NCI-H226 (cell line): Measurements from ENCODE around the gene TAF13.

Experiments
- DNase-seq: peaks from one replicate; pipeline ENCODE4 v3.0.0-alpha.2; 2015

TAF13 gene, protein sequence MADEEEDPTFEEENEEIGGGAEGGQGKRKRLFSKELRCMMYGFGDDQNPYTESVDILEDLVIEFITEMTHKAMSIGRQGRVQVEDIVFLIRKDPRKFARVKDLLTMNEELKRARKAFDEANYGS

DNA sequence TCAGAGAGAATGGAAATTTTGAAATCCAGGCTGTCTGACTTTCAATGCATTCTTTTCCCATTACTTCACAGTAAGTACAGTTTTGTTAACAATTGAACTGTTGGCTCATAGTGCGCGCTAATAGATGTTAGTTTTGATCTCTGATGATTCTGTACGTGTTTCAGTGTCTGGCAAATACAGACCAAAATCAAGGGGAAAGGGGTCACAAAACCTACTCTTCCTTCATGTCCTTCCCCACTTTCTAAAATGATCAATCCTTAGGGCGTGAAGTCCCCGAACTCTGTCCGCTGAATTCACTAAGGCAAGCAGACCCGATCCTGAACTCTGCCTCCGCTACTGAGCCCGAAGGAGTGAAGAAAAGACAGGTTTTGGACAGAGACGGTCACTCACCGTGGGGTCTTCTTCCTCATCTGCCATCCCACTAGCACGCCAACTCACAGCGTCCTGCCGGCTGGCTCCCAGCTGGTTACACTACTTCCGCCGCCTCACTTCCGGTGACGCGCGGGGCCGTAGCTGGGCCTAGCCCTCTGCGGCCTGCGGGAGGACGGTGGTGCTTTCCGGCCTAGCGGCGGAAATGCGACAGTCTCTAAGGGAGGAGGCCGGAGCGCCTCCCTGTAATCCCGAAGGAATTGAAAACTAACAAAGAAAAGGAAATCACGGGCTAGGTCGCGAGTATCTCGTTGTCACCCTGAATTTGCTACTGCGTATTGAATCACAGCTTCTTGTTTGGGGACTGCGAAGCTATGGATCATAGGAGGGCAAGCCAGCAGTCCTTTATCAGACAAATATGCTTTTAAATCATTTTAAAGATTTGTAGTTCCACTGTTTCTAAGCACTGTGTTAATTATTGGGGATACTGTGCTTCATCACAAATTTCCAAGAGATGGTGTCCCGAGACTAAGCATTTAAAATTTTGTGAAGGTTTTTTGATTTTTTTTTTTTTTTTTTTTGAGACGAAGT lies at the start of gene TAF13:
Gene TAF13, minus strand, starts transcription at position 473 of the 960 bp plus-strand sequence. Its CDS starts 56 bp downstream, at position 417.
- DNase-seq = peak; percentile 98

DNA sequence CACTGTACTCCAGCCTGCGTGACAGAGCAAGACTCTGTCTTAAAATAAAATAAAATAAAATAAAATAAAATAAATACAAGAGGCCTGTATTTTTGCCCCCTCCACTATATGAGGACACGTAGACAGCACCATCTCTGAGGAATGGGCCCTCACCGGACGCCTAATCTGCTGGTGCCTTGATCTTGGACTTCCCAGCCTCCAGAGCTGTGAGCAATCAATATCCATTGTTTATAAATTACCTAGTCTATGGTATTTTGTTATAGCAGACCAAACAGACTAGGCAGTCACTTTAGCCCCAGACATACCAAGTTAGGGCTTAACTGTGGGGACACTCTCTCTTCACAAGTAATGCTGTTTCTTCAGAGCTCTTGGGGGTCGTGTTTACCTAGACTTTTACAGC lies 44.6 kb upstream of the TAF13 start:
- no peak for DNase-seq

DNA sequence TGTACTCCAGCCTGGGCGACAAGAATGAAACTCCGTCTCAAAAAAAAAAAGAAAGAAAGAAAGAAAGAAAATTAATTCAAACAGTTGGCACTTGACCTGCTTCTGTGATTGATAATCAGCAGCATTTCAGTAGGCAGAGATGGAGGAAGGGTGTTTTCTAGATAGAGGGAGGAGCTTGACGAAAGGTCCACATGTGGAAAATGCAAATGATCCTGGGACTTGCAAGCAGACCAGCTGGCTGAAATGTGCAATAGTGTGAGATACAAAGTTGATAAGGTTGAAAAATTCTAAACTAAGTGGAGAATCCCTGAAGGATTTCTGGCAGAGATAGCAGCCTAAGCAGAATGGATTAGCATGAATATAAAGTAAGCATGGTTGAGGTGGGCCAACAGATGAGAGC lies 42.3 kb upstream of the TAF13 start:
- no peak for DNase-seq

DNA sequence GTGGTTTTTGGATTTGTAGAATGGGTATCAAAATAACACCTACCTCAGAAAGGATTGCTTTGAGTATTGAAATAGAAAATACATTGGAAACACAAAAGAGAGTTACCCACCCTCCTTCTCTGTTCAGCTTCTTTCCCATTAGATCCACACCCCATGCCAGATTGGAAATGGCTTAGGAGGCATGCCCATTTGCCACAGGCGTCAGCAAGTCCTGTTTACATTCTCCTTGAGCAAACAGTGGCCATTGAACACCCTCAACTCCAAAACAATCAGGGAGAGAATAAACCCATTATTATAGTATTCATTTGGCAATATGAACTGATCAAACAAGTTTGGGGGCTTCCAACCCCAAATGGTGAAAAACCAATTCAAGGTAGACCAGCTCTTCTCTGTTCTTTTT lies 40.5 kb upstream of the TAF13 start:
- no peak for DNase-seq

DNA sequence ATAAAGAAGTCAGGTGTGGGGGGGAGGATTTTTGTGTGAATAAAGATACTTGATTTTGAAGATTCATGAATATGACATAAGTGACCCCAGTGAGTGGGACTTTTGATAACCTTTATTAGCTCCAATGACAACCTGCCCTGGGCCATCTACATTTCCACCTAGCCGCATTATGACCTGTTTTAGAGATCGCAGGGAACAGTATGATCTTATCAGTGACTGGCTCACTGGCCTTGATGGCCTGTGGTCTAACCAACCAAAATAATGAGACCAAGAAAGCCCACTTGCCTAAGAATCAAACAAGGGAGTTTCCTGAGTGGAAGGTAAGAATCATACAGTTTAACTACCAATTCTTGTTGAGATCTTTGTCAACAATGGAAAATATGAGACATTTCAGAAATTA lies 39.9 kb upstream of the TAF13 start:
- no peak for DNase-seq

DNA sequence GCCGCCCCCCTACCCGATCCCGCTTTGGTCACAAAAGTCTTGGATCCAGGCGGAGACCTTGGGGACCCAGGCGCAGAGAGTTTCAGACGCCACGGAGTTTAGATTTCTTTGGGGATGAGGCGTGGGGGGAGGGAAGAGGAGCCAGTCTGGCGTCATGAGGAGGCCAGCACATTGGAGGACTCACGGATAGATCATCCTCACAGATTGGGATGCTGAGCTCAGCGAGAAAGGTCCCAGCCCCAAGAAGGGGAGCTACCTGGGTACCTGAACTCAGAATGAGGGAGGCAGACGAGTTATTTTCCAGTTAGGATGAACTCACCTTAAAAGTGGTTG lies 38.5 kb upstream of the TAF13 start:
- no peak for DNase-seq

DNA sequence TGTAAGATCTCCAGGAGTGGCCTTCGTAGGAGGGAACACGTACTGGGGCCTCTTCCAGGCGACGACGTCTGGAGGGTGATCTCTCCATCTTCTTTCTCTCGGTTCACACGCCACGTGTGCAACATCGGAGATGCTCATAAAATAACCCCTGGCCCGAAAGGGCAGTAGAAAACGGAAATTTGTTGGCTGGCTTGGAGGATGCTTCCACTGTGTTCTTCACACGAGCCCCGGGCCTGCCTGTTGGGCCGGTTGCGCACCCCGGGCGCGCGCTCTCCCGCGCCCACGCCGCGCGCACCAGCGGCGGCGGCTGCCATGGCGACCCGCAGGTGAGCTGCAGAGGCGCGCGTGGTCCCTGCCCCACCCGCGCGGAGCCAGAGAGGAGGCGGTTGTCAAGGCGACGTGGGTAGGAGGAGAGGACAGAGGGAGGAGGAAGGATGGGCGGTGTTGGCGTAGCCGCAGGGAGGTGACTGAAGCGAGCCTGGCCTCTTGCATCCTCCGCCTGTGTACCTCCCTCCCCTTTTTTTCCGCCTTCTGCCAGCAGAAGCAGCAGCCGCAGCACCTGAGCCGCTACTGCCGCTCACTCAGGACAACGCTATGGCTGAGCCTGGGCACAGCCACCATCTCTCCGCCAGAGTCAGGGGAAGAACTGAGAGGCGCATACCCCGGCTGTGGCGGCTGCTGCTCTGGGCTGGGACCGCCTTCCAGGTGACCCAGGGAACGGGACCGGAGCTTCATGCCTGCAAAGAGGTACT lies 38.0 kb upstream of the TAF13 start, which contains the start of gene ELAPOR1:
Gene ELAPOR1, plus strand, starts transcription at position 526 of the 752 bp plus-strand sequence. Its CDS starts 69 bp downstream, at position 595.
- DNase-seq = no peak

DNA sequence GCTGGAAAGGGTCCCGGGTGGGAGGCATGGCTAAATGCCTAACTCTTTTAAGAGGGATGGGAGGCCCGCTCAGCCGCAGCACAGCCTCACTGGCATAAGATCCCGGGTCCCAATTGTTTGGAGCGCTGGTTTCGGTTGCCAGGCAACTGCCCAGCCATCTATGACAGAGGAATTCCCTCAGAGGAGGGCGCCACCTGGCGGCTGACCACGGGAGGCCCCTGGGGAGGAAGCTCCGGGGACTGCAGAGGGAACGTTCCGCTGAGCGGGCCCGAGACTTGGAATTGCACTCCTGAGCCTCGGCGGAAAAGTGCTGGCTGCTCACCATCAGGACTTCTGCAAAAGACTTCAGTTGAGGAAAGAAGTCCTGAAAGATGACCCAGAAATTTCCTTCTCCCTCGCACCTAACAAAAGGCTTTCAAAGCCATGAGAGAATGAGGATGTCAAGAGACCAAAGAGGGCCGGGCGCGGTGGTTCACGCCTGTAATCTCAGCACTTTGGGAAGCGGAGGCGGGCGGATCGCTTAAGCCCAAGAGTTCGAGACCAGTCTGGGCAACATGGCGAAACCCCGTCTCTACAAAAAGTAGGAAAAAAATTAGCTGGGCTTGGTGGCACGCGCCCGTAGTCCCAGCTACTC lies 37.0 kb upstream of the TAF13 start:
- DNase-seq = peak; percentile 78

DNA sequence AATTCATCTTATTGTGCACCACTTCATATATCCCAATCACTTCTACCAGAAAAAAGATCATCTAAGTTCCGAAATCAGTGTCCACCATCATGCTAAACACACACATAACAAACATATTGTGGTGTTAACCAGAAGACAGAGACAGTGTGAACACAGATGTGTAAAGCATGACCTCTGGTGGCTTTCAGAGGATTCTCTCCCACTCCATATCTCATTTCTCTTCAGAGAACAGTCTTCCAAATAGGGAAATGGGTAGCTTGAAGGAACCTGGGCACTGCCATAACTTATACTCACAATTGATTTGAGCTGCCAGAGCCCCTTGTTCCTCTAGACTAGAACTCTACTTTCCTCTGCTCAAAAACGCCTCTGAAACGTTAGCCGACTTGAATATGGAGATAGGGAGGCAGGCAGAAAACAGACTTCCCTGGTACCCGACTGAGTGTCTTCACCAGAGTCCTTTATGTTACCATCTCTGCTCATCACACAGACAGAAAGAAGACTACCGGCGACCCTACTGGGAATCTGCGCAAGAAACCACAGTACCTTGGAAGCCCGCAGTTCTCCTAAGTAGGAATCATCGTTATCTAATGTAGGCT lies 36.4 kb upstream of the TAF13 start:
- no peak for DNase-seq

DNA sequence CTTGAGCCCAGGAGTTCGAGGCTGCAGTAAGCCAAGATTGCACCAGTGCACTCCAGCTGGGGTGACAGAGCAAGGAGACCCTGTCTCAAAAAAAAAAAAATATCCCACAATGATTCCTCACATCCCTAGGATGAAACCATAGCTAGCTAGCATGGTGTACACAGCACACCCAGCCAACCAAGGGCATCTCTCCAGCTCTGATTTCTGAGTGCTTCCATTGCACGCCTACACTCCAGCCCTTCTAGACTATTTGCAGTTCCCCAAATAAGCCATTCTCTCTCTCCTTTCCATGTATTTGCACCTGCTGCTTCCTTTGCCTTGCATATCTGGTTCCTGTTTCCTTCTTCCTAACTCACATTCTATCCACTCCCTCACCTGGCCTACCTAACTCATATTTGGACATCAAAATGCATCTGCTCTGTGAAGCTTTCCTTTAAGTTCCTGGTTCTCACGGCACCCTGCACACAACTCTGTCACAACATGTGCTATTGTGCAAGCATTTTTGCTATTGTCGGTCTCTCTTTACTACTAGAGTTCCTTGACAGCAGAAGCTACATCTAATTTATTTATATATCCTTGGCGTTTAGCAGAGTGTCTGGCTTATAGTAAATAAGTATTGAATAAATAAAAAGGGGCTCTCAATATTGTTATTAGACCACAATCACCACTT lies 35.7 kb upstream of the TAF13 start:
- DNase-seq = no peak

DNA sequence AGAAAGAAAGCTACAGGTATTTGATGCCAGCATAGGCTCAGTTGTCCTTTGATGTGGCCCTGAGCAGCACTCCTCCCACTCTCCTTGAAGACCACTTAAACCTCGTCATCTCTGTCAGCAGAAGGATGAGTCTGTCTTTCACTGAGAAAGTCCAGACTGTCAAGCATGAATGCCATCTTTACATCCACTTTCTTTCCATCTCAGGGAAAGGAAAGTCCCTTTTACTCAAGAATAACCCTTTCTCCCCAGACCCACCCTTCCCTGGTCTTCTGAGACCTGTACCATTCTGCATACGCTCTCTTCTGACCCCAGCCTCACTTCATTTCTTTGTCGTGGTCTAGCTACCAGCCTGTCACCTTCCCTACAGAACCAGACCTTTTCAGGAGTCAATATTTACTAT lies 34.1 kb upstream of the TAF13 start:
- DNase-seq = no peak

DNA sequence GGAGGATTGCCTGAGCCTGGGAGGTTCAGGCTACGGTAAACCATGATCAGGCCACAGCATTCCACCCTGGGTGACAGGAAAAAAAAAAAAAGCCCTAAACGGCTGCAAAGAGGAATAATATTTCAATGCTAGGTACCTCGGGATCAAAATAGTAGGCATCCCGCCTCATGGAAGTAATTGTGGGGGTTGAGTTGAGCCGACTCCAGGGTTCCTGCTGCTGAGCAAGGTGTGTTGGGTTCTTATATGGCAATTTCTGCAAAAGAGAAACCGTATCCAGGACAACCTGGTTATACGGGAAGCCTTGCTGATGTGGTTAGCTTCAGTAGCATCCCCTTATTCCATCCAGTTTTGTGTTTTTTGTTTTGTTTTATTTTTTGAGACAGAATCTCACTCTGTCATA lies 32.0 kb upstream of the TAF13 start:
- DNase-seq = no peak

DNA sequence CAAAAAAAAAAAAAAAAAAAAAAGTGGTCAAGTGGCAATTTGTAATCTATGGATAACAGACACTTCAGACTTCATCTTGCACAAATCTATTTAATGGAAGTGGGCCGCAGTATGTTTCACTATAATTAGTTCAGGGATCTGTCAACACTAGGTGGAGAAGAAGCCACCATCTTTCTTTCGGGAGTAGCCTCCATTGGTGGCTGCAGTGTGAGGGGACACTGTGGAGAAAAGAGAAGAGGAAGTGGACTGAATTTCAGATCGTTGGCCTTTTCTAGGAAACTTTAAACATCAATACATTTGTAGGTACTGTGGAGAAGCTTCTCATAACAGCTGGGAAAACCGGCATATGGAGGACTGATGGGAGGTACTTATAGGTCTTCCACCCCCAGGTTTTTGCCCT lies 30.1 kb upstream of the TAF13 start:
- no peak for DNase-seq

DNA sequence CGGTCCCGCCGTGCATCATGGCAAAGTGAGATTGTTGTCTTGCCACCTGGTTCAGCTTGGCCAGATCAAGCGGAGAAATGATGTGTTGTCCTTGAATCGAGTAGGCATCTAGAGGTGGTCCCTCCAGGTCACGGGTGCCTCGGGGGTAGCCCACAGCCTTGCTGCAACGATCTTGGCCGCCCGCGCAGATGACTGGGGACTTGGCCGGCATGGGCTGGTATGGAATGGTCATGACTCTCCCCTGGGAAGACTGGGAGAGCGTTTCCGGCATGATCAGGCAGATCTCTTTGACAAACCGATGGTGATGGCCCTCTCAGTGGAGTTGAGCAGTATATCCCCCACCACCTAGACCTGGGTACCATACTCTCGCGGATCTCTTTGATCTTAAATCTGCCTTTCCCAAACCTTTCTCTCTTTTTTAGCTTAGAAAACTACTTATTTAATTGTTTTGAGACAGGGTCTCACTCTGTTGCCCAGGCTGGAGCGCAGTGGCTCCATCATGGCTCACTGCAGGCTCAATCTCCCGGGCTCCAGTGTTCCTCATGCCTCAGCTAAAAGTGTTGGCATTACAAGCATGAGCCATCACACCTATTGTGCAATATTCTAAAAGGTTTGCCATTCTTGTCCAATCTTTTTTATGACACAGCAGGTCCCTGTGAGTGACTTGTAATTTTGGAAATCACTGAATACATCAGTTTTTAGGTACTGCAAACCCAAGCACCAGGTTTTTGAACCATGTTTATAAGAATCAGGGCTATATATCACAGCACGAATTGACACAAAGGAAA lies 28.8 kb upstream of the TAF13 start:
- DNase-seq = no peak

DNA sequence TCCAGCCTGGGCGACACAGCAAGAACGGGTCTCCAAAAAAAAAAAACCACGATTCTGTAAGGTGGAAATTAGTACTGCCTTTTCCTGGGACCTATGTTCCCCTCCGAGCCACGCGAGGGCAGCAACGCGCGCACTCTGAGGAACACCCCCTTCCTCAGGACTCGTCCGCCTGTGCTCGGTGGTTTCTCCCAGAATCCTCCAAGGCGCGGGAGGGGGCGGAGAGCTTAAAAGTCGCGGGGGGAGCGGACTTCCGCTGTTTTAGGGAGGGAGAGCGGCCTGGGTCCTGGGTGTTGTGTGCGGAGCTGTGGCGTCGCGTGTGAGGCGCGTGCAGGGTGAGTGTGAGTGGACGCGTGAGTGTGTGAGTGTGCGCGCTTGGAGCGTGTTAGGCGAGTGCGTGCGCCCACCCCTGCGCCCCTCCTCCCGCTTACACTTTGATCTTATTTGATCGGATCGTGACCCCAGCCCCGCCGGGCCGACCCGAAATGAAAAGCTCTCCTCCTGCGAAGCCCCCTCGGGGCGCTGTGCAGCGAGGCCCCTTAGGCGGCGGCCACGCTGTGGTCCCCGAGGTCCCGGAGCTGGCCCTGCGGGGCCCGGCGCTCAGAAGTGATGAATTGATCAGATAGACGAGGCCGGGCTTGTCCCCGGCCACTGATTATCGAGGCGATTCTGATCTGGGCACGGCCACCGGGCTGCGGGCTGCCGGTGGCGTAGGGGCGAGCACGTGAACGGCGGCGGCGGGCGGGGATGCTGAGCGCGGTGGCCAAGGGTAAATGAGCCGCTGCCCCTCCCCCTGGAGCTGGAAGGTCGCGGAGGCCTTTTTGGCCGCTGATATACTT lies 24.4 kb upstream of the TAF13 start:
- peak; percentile 92 for DNase-seq

DNA sequence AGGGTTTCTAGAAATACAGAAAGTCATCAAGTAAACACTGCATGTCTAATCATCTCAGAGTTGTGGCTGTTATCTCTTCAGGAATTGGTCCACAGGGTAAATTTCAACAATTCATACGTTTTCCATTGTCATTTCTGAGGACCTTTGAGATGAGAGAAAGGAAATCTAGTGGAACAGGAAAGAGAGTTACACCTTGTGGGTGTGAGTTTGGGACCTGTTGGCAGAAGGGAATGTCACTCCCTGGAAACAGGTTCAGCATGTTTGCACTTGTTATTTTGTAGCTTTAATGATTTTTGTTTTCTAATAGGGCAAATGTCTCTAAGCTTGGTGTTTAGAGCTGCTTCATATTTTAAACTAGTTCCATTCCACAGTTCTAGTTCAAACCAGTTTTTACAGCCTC lies 20.3 kb upstream of the TAF13 start:
- DNase-seq = no peak

DNA sequence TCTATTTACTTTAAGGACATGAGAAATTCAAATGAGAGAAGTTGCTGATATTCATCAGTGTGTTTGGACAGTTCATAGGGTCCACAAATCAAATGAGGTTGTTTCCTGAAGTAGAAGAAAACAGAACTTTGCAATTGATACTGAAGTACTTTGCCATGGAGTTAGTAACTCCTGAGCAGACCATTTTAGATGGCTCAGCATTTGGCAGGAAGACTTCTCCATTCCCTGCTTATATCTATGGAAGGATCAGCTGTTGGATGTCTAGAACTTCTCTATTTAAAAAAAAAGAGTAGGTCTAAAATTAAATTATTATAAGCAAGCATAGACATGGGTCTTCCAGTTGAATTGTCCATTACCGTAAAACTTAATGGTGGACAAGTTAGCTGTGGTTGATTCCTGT lies 19.8 kb upstream of the TAF13 start:
- no peak for DNase-seq

DNA sequence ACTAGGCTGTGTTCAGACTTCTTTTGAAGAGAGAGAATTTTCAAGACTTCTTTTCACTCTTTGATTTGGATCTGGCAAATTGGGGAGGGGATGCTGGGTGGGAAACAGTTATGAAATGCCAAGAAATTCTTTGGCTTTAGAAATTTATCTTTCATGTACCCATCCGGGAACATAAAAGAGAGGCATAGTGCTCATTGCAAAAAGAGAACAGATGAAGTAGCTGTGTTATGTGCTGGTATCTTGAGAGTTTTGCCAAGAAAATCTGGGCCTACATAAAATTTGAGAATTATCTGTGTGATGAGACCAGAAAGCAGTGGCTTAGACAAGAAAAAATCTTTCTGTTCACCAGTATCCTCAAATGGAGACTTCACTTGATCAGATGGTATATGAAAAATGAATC lies 19.1 kb upstream of the TAF13 start:
- no peak for DNase-seq

DNA sequence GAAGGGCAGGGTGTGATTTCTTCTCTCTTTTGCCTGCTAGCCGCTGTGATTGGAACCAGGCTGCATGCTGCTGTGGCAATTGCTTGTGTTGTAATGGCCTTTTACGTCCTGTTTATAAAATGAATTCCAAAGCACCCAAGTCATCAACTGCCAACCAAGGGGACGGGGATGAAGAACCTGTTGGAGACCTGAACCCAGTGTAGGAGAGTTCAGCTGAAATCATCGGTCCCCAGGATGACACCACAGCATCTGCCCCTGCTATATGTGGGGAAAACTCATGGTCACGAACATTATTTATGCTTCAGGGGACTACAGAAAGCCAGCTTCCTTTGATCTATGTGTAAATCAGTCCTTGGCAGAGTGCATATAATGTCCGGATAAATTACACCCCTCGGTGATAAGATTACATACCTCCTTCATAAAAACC lies 18.6 kb upstream of the TAF13 start:
- DNase-seq = no peak

DNA sequence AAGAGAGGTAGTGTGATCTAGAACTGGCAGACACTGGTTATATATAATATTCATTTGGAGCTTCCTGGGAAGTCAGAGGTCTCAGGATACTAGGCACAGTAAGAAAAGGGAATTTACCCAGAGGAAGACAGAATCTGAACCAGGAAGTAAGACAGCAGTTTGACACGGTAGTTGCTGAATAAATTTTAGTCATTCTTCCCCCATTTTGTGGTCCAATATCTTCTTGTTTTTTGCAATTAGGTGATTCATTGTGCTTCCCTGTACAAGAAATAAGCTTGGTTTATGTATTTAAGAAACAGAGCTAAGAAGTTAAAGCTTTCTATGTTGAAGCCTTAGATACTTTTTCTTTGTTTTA lies 16.0 kb upstream of the TAF13 start:
- DNase-seq = no peak
